Body of pancreas (tissue), 4 donors: Measurements from ENCODE around the gene ZNF180.

Source experiments
- POLR2A ChIP-seq, 3 donors: fragments of 450-650 bp; IDR thresholded peaks; one replicate each; pipeline ENCODE4 v1.6.1; 2016; ENCODE audit warnings: antibody characterized with exemption in 3 of 3, mild to moderate bottlenecking in 2 of 3
- TF ChIP-seq, protein P1 (sequence below), 7 experiments: fragments of 450-650 bp in 4 of 7; fragments of 200-600 bp in 3 of 7; sonication (generic) in 3 of 7; IDR thresholded peaks; one replicate each; pipeline ENCODE4 v1.5.1; 2016 to 2019; ENCODE audit warnings: antibody characterized with exemption in 7 of 7

GRCh38 chr19:44544031-44544430 is 43.7 kb upstream of the ZNF180 start:
- TF ChIP-seq, protein P1, sequence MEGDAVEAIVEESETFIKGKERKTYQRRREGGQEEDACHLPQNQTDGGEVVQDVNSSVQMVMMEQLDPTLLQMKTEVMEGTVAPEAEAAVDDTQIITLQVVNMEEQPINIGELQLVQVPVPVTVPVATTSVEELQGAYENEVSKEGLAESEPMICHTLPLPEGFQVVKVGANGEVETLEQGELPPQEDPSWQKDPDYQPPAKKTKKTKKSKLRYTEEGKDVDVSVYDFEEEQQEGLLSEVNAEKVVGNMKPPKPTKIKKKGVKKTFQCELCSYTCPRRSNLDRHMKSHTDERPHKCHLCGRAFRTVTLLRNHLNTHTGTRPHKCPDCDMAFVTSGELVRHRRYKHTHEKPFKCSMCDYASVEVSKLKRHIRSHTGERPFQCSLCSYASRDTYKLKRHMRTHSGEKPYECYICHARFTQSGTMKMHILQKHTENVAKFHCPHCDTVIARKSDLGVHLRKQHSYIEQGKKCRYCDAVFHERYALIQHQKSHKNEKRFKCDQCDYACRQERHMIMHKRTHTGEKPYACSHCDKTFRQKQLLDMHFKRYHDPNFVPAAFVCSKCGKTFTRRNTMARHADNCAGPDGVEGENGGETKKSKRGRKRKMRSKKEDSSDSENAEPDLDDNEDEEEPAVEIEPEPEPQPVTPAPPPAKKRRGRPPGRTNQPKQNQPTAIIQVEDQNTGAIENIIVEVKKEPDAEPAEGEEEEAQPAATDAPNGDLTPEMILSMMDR (IDR thresholded peaks at IDR 0.05): no peak
- no peak for TF ChIP-seq POLR2A (IDR thresholded peaks at IDR 0.05)
